Measurements from ENCODE around the gene RUNX1.
"Not testable (repeated sequence)": the region's sequence is repeated elsewhere in the genome, so short reads cannot be mapped to it uniquely, and the experiment has no call there.

Gene RUNX1

GRCh38 chr21:34959607-34960006 lies 89.5 kb downstream of the RUNX1 start:
- ChIA-PET POLR2A (no interaction called here), CTCF (no interaction called here)
- no peak for DNase-seq (ENCODE audit: extremely low spot score)
- TF ChIP-seq TARDBP (IDR thresholded peaks at IDR 0.05): no peak
- TF ChIP-seq LEF1 (IDR thresholded peaks at IDR 0.05; ENCODE audit: borderline replicate concordance): no peak
- TF ChIP-seq FOXM1 (IDR thresholded peaks at IDR 0.05; ENCODE audit: borderline replicate concordance): no peak
- no peak for TF ChIP-seq CTBP1 (IDR thresholded peaks at IDR 0.05; ENCODE audit: borderline replicate concordance)
- TF ChIP-seq SP1 (IDR thresholded peaks at IDR 0.05): no peak

GRCh38 chr21:34958040-34958439 lies 91.1 kb downstream of the RUNX1 start:
- TF ChIP-seq NFRKB (IDR thresholded peaks at IDR 0.05): no peak
- TF ChIP-seq ELF4 (IDR thresholded peaks at IDR 0.05): no peak
- TF ChIP-seq TARDBP (IDR thresholded peaks at IDR 0.05): no peak
- TF ChIP-seq ZNF384 (IDR thresholded peaks at IDR 0.05): no peak
- TF ChIP-seq FOXM1 (IDR thresholded peaks at IDR 0.05; ENCODE audit: borderline replicate concordance): no peak
- TF ChIP-seq SUZ12 (IDR thresholded peaks at IDR 0.05): no peak
- TF ChIP-seq L3MBTL2 (conservative IDR thresholded peaks at IDR 0.05): no peak
- TF ChIP-seq ARNT (IDR thresholded peaks at IDR 0.05): no peak
- no peak for TF ChIP-seq SP1 (IDR thresholded peaks at IDR 0.05)
- TF ChIP-seq FOXK2 (IDR thresholded peaks at IDR 0.05): no peak
- TF ChIP-seq BHLHE40 (IDR thresholded peaks at IDR 0.05; ENCODE audit: borderline replicate concordance): no peak
- TF ChIP-seq FOXA1 (IDR thresholded peaks at IDR 0.05): no peak
- no peak for TF ChIP-seq PKNOX1 (IDR thresholded peaks at IDR 0.05)
- TF ChIP-seq HDGF (IDR thresholded peaks at IDR 0.05; ENCODE audit: borderline replicate concordance): no peak
- no peak for TF ChIP-seq CTBP1 (IDR thresholded peaks at IDR 0.05; ENCODE audit: borderline replicate concordance)
- TF ChIP-seq LEF1 (IDR thresholded peaks at IDR 0.05; ENCODE audit: borderline replicate concordance): no peak
- ChIA-PET POLR2A (no interaction called here), CTCF (no interaction called here)
- DNase-seq (ENCODE audit: extremely low spot score): no peak

GRCh38 chr21:34956416-34957316 lies 92.4 kb downstream of the RUNX1 start:
- no peak for DNase-seq (ENCODE audit: extremely low spot score)
- ChIA-PET POLR2A (no interaction called here), CTCF (no interaction called here)
- no peak for TF ChIP-seq ELF4 (IDR thresholded peaks at IDR 0.05)
- no peak for TF ChIP-seq LEF1 (IDR thresholded peaks at IDR 0.05; ENCODE audit: borderline replicate concordance)
- TF ChIP-seq TARDBP (IDR thresholded peaks at IDR 0.05): no peak
- no peak for TF ChIP-seq ARNT (IDR thresholded peaks at IDR 0.05)
- no peak for TF ChIP-seq HDGF (IDR thresholded peaks at IDR 0.05; ENCODE audit: borderline replicate concordance)
- no peak for TF ChIP-seq NFRKB (IDR thresholded peaks at IDR 0.05)
- no peak for TF ChIP-seq FOXA1 (IDR thresholded peaks at IDR 0.05)
- TF ChIP-seq L3MBTL2 (conservative IDR thresholded peaks at IDR 0.05): no peak
- TF ChIP-seq ZNF384 (IDR thresholded peaks at IDR 0.05): no peak

- CTCF ChIA-PET: no interaction called here
- no peak for DNase-seq (ENCODE audit: extremely low spot score)
These were observed 95.2 kb downstream of the RUNX1 start for GRCh38 chr21:34953950-34954349.

GRCh38 chr21:34952701-34953100 lies 96.4 kb downstream of the RUNX1 start:
- TF ChIP-seq FOXK2 (IDR thresholded peaks at IDR 0.05) (no peak), ARNT (IDR thresholded peaks at IDR 0.05) (no peak), SUZ12 (IDR thresholded peaks at IDR 0.05) (no peak), NFRKB (IDR thresholded peaks at IDR 0.05) (no peak), ELF4 (IDR thresholded peaks at IDR 0.05) (no peak), LEF1 (IDR thresholded peaks at IDR 0.05; ENCODE audit: borderline replicate concordance) (no peak), TARDBP (IDR thresholded peaks at IDR 0.05) (no peak), L3MBTL2 (conservative IDR thresholded peaks at IDR 0.05) (no peak), PKNOX1 (IDR thresholded peaks at IDR 0.05) (no peak), ZNF384 (IDR thresholded peaks at IDR 0.05) (no peak), BHLHE40 (IDR thresholded peaks at IDR 0.05; ENCODE audit: borderline replicate concordance) (no peak), FOXM1 (IDR thresholded peaks at IDR 0.05; ENCODE audit: borderline replicate concordance) (no peak), FOXA1 (IDR thresholded peaks at IDR 0.05) (no peak), SP1 (IDR thresholded peaks at IDR 0.05) (no peak), HDGF (IDR thresholded peaks at IDR 0.05; ENCODE audit: borderline replicate concordance) (no peak), CTBP1 (IDR thresholded peaks at IDR 0.05; ENCODE audit: borderline replicate concordance) (no peak)
- ChIA-PET CTCF (interaction anchor here (0.6 kb wide), 2 partner anchors 30 to 237 kb away, joined by 3 read pairs; no protein-coding TSS in a partner anchor), POLR2A (no interaction called here)
- no peak for DNase-seq (ENCODE audit: extremely low spot score)

More at GRCh38 chr21:34953950-34954349, 95.2 kb downstream of the RUNX1 start:
- POLR2A ChIA-PET: no interaction called here
- TF ChIP-seq FOXK2 (IDR thresholded peaks at IDR 0.05) (no peak), BHLHE40 (IDR thresholded peaks at IDR 0.05; ENCODE audit: borderline replicate concordance) (no peak), PKNOX1 (IDR thresholded peaks at IDR 0.05) (no peak)

GRCh38 chr21:34951868-34952267 lies 97.2 kb downstream of the RUNX1 start:
- POLR2A ChIA-PET: not testable (repeated sequence)

More at GRCh38 chr21:34951868-34952267, 97.2 kb downstream of the RUNX1 start:
- CTCF ChIA-PET: interaction anchor here (0.6 kb wide), 1 partner anchor 237 kb away, joined by 3 read pairs; no protein-coding TSS in a partner anchor
- not testable (repeated sequence) for DNase-seq (ENCODE audit: extremely low spot score)

Data from HEK293T (cell line).